ENCODE data around the gene GGTA1. TPM values are rescaled to one million over a fixed set of nuclear protein-coding genes. Genes with fewer than 3 reads are reported as not detected.
"Not testable (repeated sequence)": the region's sequence is repeated elsewhere in the genome, so short reads cannot be mapped to it uniquely, and the experiment has no call there.

The GGTA1 gene
- polyA plus RNA-seq, 1 donor, result 8.8 TPM

DNA sequence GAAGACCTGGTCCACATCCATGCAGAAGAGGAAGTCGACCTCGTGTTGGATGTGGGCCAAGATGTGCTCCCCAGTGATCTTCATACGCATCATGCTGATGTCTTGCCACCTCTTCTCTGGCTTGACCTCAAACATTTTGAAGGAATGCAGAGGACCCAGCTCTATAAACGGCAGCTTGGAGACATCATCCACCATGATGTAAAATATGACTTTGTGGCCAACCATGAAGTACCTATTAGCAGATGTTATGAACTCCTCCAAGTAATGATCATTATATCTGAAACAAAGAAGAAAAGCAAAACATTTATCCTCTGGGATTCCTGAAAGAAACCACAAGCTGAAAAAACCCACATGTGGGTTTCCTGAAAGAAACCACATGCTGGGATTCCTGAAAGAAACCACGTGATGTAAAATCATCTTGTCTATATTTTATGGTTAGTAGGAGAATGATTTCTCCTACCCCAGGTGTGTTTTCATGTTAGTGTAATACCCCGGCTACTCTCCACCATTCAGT lies 52.3 kb downstream of the GGTA1 start:
- no peaks in the 10 kb centered on the region for H3K9me3 ChIP-seq (ENCODE audit: control insufficient read depth, low read depth, low read length)
- no peaks in the 10 kb centered on the region for H3K4me1 ChIP-seq (ENCODE audit: control insufficient read depth, insufficient read depth, low read length)
- H3K4me3 ChIP-seq (ENCODE audit: low read length), result no peak overlapping the region
- WGBS (ENCODE audit: insufficient coverage, low lambda C conversion rate), result no CpG with 5 or more reads among the region's 6 CpGs
- H3K27ac ChIP-seq (ENCODE audit: low read length), result no peak overlapping the region
- DNase-seq, result no peak
- no peaks in the 10 kb centered on the region for H3K36me3 ChIP-seq (ENCODE audit: control insufficient read depth, insufficient read depth, low read length)
- H3K27me3 ChIP-seq (ENCODE audit: control insufficient read depth, insufficient read depth, low read length), result no peaks in the 10 kb centered on the region

DNA sequence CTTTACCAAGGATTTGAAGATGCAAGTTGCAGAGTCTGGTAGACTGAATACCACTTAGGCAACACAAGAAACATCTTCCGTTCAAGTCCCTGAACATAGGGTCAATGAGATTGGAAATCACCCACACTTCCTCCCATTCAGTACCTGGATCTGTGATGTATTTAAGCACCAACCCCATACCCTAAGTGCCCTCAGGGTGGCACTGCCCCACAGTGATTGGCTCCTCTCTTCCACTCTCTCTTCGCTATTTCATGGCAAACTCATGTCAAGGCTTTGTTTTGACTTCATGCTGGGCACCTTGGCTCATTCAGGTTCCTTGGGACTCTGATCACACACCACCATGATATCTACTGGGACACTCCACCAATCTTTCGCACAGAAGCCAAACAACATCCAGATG lies 53.7 kb downstream of the GGTA1 start:
- no peak overlapping the region for H3K27ac ChIP-seq (ENCODE audit: low read length)
- H3K9me3 ChIP-seq (ENCODE audit: control insufficient read depth, low read depth, low read length), result no peaks in the 10 kb centered on the region
- no peak for DNase-seq
- H3K36me3 ChIP-seq (ENCODE audit: control insufficient read depth, insufficient read depth, low read length), result no peaks in the 10 kb centered on the region
- H3K27me3 ChIP-seq (ENCODE audit: control insufficient read depth, insufficient read depth, low read length), result peaks cover 2% of the 10 kb centered on the region
- WGBS (ENCODE audit: insufficient coverage, low lambda C conversion rate), result no CpG with 5 or more reads among the region's 3 CpGs
- H3K4me1 ChIP-seq (ENCODE audit: control insufficient read depth, insufficient read depth, low read length), result no peaks in the 10 kb centered on the region
- no peak overlapping the region for H3K4me3 ChIP-seq (ENCODE audit: low read length)

DNA sequence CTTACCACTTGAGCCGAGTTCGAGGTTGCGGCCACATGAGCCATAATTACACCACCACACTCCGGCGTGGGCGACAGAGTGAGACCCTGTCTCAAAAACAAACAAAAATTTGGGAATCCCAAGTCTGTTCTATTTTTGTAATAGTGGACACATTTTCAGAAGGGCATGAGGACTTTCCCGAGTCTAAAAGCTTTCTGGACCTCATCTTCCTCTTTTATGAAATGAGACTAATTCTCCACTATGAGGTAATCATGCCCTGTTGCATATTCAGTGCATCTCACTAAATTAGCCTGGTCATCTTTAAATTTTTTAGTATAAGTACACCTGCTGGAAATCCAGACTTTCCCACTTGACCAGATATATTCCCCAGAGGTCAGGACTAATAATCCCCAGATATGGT lies 55.7 kb downstream of the GGTA1 start:
- H3K9me3 ChIP-seq (ENCODE audit: control insufficient read depth, low read depth, low read length), result no peaks in the 10 kb centered on the region
- no CpG with 5 or more reads among the region's 7 CpGs for WGBS (ENCODE audit: insufficient coverage, low lambda C conversion rate)
- peaks cover 2% of the 10 kb centered on the region for H3K27me3 ChIP-seq (ENCODE audit: control insufficient read depth, insufficient read depth, low read length)

GRCh38 chr9:121441165-121441564 lies 58.5 kb downstream of the GGTA1 start:
- Histone ChIP-seq H3K36me3 (ENCODE audit: control insufficient read depth, insufficient read depth, low read length) (no peaks in the 10 kb centered on the region), H3K27ac (ENCODE audit: low read length) (no peak overlapping the region), H3K4me3 (ENCODE audit: low read length) (no peak overlapping the region), H3K27me3 (ENCODE audit: control insufficient read depth, insufficient read depth, low read length) (peaks cover 2% of the 10 kb centered on the region), H3K4me1 (ENCODE audit: control insufficient read depth, insufficient read depth, low read length) (no peaks in the 10 kb centered on the region), H3K9me3 (ENCODE audit: control insufficient read depth, low read depth, low read length) (no peaks in the 10 kb centered on the region)
- WGBS (ENCODE audit: insufficient coverage, low lambda C conversion rate), result no CpG with 5 or more reads among the region's 1 CpG
- no peak for DNase-seq

More for the DNA sequence above, 55.7 kb downstream of the GGTA1 start:
- no peak overlapping the region for H3K27ac ChIP-seq (ENCODE audit: low read length)
- H3K4me1 ChIP-seq (ENCODE audit: control insufficient read depth, insufficient read depth, low read length), result no peaks in the 10 kb centered on the region
- H3K36me3 ChIP-seq (ENCODE audit: control insufficient read depth, insufficient read depth, low read length), result no peaks in the 10 kb centered on the region
- no peak for DNase-seq
- no peak overlapping the region for H3K4me3 ChIP-seq (ENCODE audit: low read length)

DNA sequence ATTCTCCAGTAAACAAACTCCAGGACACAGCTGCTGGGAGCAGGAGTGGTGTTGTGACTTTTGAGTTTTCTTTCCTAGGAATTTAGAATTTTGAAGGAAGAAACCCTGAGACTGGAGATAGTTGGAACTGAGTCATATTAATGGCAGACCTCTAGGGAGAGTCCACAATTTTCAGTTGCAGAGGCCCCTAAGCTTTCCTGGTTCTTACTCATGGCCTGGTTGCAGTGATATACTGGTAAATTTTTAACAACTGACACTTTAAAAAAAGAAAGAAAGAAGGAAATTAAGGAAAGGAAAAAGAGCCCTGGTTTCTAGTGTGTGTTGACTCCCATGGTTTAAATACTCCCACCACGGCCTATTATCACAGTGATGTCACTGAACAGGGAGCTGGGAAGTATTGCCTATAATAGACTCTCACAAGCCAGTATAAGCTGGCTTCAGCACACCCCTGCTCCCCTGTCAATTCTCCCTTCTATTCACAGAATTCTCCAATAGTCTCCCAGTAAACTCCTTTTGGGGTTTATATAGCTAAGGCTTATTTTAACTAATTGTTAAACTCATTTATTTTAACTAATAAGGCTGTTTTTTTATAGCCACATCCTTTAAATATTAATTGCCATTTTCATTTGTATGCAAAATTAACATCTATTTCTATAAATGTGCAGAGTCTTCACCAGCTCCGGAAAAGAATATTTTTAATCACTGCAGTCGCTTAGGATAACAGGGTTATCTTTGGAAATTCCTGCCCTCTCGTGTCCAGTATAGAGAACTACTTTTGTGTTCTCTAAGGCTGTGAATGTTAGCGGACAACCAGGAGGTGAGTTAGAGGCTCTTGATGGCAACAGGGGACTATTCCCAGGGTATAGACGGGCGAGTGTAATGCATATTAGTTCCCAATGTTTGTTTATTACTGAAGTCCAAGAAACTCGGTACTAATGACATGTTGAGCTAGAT lies 59.7 kb downstream of the GGTA1 start:
- no peak for DNase-seq
- no peaks in the 10 kb centered on the region for H3K36me3 ChIP-seq (ENCODE audit: control insufficient read depth, insufficient read depth, low read length)
- H3K27me3 ChIP-seq (ENCODE audit: control insufficient read depth, insufficient read depth, low read length), result peaks cover 2% of the 10 kb centered on the region
- H3K9me3 ChIP-seq (ENCODE audit: control insufficient read depth, low read depth, low read length), result no peaks in the 10 kb centered on the region
- H3K27ac ChIP-seq (ENCODE audit: low read length), result no peak overlapping the region
- WGBS (ENCODE audit: insufficient coverage, low lambda C conversion rate), result 30% methylated on average over 2 of the region's 8 CpGs
- H3K4me3 ChIP-seq (ENCODE audit: low read length), result no peak overlapping the region
- no peaks in the 10 kb centered on the region for H3K4me1 ChIP-seq (ENCODE audit: control insufficient read depth, insufficient read depth, low read length)

DNA sequence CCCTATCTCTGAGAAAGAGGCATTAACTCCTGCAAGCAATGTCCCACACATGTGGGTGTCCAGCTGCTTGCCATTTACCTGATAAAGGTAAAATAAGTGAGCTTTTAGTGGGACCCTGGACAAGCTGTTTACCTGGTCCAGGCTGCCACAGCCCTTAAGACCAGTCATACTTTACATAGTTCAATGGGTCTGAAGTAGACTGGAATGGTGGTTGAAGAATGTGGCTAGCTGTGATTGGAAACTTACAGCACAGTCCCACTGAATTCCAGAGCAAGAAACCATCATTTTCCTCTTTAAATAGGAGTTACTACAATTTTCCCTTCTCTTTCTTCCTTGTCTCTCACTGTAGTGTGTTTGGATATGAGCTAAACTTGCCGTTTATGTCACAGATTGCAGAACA lies 60.6 kb downstream of the GGTA1 start:
- Histone ChIP-seq H3K27me3 (ENCODE audit: control insufficient read depth, insufficient read depth, low read length) (peaks cover 2% of the 10 kb centered on the region), H3K9me3 (ENCODE audit: control insufficient read depth, low read depth, low read length) (no peaks in the 10 kb centered on the region), H3K4me1 (ENCODE audit: control insufficient read depth, insufficient read depth, low read length) (no peaks in the 10 kb centered on the region), H3K4me3 (ENCODE audit: low read length) (no peak overlapping the region), H3K27ac (ENCODE audit: low read length) (no peak overlapping the region), H3K36me3 (ENCODE audit: control insufficient read depth, insufficient read depth, low read length) (no peaks in the 10 kb centered on the region)
- no CpG with 5 or more reads among the region's 1 CpG for WGBS (ENCODE audit: insufficient coverage, low lambda C conversion rate)
- no peak for DNase-seq

- WGBS (ENCODE audit: insufficient coverage, low lambda C conversion rate), result 100% methylated on average over 3 of the region's 3 CpGs
- DNase-seq, result no peak
- no peak overlapping the region for H3K27ac ChIP-seq (ENCODE audit: low read length)
- no peak overlapping the region for H3K4me3 ChIP-seq (ENCODE audit: low read length)
- H3K36me3 ChIP-seq (ENCODE audit: control insufficient read depth, insufficient read depth, low read length), result no peaks in the 10 kb centered on the region
- no peaks in the 10 kb centered on the region for H3K4me1 ChIP-seq (ENCODE audit: control insufficient read depth, insufficient read depth, low read length)
- H3K27me3 ChIP-seq (ENCODE audit: control insufficient read depth, insufficient read depth, low read length), result peaks cover 2% of the 10 kb centered on the region
- H3K9me3 ChIP-seq (ENCODE audit: control insufficient read depth, low read depth, low read length), result no peaks in the 10 kb centered on the region
Measured at GRCh38 chr9:121437891-121438290, 61.8 kb downstream of the GGTA1 start.

GRCh38 chr9:121437046-121437445 lies 62.6 kb downstream of the GGTA1 start:
- WGBS (ENCODE audit: insufficient coverage, low lambda C conversion rate), result no CpG with 5 or more reads among the region's 3 CpGs
- DNase-seq; H3K4me3 ChIP-seq (ENCODE audit: low read length); H3K4me1 ChIP-seq (ENCODE audit: control insufficient read depth, insufficient read depth, low read length); H3K27ac ChIP-seq (ENCODE audit: low read length); H3K9me3 ChIP-seq (ENCODE audit: control insufficient read depth, low read depth, low read length); H3K27me3 ChIP-seq (ENCODE audit: control insufficient read depth, insufficient read depth, low read length); H3K36me3 ChIP-seq (ENCODE audit: control insufficient read depth, insufficient read depth, low read length): not testable (repeated sequence)

- H3K27me3 ChIP-seq (ENCODE audit: control insufficient read depth, insufficient read depth, low read length), result no peaks in the 10 kb centered on the region
- H3K27ac ChIP-seq (ENCODE audit: low read length), result no peak overlapping the region
- no peaks in the 10 kb centered on the region for H3K36me3 ChIP-seq (ENCODE audit: control insufficient read depth, insufficient read depth, low read length)
- no peaks in the 10 kb centered on the region for H3K9me3 ChIP-seq (ENCODE audit: control insufficient read depth, low read depth, low read length)
- DNase-seq, result no peak
- H3K4me1 ChIP-seq (ENCODE audit: control insufficient read depth, insufficient read depth, low read length), result no peaks in the 10 kb centered on the region
- H3K4me3 ChIP-seq (ENCODE audit: low read length), result no peak overlapping the region
Measured at GRCh38 chr9:121434969-121435368, 64.7 kb downstream of the GGTA1 start.

DNA sequence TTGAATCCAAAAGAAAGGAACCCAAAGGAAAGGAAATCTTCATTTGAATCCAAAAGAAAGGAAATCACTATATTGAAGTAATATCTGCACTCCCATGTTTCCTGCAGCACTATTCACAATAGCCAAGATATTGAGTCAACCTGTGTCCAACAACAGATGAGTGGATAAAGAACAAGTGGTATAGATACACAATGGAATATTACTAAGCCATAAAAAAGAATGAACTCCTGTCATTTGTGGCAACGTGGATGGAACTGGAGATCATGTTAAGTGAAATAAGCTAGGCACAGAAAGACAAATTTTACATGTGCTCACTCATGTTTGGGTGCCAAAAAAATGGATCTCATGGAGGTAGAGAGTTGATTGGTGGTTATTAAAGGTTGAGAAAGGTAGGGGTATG lies 71.7 kb downstream of the GGTA1 start:
- no peaks in the 10 kb centered on the region for H3K27me3 ChIP-seq (ENCODE audit: control insufficient read depth, insufficient read depth, low read length)
- H3K4me3 ChIP-seq (ENCODE audit: low read length), result no peak overlapping the region
- H3K4me1 ChIP-seq (ENCODE audit: control insufficient read depth, insufficient read depth, low read length), result no peaks in the 10 kb centered on the region
- no CpG with 5 or more reads among the region's 1 CpG for WGBS (ENCODE audit: insufficient coverage, low lambda C conversion rate)
- H3K36me3 ChIP-seq (ENCODE audit: control insufficient read depth, insufficient read depth, low read length), result no peaks in the 10 kb centered on the region
- DNase-seq, result no peak
- no peak overlapping the region for H3K27ac ChIP-seq (ENCODE audit: low read length)
- H3K9me3 ChIP-seq (ENCODE audit: control insufficient read depth, low read depth, low read length), result no peaks in the 10 kb centered on the region

- no peak for DNase-seq
- Histone ChIP-seq H3K4me3 (ENCODE audit: low read length) (no peak overlapping the region), H3K36me3 (ENCODE audit: control insufficient read depth, insufficient read depth, low read length) (no peaks in the 10 kb centered on the region), H3K27me3 (ENCODE audit: control insufficient read depth, insufficient read depth, low read length) (no peaks in the 10 kb centered on the region), H3K4me1 (ENCODE audit: control insufficient read depth, insufficient read depth, low read length) (no peaks in the 10 kb centered on the region), H3K27ac (ENCODE audit: low read length) (no peak overlapping the region), H3K9me3 (ENCODE audit: control insufficient read depth, low read depth, low read length) (no peaks in the 10 kb centered on the region)
- no CpG with 5 or more reads among the region's 1 CpG for WGBS (ENCODE audit: insufficient coverage, low lambda C conversion rate)
Measured at GRCh38 chr9:121424024-121424432, 75.6 kb downstream of the GGTA1 start.

Measured in large intestine (tissue), 3 donors.